ENCODE measurements around the gene PUM2.
"Not testable (repeated sequence)": the region's sequence is repeated elsewhere in the genome, so short reads cannot be mapped to it uniquely, and the experiment has no call there.

Gene PUM2

DNA sequence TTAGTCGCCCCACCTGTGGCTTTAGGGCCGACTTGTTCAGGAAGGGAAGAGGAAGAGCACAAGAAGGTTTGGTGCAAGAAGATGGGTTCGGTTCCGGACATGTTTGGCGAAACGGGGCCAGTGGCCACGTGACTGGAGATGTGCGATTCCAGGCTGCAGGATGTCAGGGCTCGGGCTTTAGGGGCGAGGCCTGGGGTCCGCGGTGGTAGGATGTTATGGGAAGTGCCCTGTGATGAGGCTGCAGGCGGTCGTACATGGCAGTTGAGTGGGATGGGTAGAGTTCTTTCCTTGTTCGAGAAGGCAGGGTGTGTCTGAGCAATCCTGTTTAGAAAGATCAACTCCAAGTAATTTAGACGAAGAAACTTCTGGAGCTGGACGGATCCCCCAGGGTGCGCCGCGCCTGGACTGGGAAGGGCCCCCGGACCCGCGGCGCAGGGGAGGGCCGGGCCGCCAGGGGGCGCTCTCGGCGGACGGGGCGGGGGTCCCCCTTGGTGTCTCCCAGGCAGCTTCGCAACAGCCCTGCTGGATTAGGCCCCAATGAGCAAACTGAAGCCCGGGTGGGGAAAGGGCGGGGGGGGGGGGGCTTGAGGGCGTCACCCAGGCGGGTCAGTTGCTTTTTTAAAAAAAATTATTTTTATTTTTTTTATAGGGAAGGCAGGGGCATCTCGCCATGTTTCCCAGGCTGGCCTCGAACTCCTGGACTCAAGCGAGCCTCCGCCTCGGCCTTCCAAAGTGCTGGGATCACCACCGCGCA, 108.5 kb downstream of the PUM2 start:
- Histone ChIP-seq H3K27ac (no peak overlapping the region), H3K36me3 (peaks cover 10% of the 10 kb centered on the region), H3K4me3 (ENCODE audit: low read depth in 1 of 2, low read length in 1 of 2) (no peak overlapping the region), H3K4me1 (ENCODE audit: control insufficient read depth in 1 of 2, insufficient read depth in 1 of 2, low read depth in 1 of 2, low read length in 1 of 2) (no peaks in the 10 kb centered on the region), H3K9me3 (no peaks in the 10 kb centered on the region), H3K27me3 (peaks cover 17% of the 10 kb centered on the region)
- TF ChIP-seq, protein P1, sequence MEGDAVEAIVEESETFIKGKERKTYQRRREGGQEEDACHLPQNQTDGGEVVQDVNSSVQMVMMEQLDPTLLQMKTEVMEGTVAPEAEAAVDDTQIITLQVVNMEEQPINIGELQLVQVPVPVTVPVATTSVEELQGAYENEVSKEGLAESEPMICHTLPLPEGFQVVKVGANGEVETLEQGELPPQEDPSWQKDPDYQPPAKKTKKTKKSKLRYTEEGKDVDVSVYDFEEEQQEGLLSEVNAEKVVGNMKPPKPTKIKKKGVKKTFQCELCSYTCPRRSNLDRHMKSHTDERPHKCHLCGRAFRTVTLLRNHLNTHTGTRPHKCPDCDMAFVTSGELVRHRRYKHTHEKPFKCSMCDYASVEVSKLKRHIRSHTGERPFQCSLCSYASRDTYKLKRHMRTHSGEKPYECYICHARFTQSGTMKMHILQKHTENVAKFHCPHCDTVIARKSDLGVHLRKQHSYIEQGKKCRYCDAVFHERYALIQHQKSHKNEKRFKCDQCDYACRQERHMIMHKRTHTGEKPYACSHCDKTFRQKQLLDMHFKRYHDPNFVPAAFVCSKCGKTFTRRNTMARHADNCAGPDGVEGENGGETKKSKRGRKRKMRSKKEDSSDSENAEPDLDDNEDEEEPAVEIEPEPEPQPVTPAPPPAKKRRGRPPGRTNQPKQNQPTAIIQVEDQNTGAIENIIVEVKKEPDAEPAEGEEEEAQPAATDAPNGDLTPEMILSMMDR (IDR thresholded peaks at IDR 0.05) = peak; percentile 50

DNA sequence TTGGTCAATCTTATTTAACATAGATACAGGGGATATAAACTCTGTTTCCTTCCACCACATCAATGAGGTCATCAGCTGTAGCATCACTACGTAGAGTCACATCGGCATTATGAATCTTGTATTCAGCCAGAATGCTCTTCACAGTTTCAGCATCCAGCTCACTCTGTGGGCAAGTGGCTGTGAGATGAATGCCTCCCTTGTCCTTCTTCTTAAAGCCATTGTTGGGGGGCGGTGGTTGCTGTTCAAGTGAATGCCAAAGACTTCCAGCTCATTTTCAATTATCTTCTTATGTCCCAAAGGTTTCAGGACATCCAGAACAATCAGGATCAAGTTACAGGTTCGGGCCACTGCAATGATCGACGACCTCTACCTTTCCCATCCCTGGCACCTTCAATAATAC, 110.4 kb downstream of the PUM2 start:
- H3K4me3 ChIP-seq (ENCODE audit: low read depth in 1 of 2, low read length in 1 of 2); H3K4me1 ChIP-seq (ENCODE audit: control insufficient read depth in 1 of 2, insufficient read depth in 1 of 2, low read depth in 1 of 2, low read length in 1 of 2); H3K9me3 ChIP-seq; H3K27ac ChIP-seq; H3K36me3 ChIP-seq: not testable (repeated sequence)
- peaks cover 26% of the 10 kb centered on the region for H3K27me3 ChIP-seq

DNA sequence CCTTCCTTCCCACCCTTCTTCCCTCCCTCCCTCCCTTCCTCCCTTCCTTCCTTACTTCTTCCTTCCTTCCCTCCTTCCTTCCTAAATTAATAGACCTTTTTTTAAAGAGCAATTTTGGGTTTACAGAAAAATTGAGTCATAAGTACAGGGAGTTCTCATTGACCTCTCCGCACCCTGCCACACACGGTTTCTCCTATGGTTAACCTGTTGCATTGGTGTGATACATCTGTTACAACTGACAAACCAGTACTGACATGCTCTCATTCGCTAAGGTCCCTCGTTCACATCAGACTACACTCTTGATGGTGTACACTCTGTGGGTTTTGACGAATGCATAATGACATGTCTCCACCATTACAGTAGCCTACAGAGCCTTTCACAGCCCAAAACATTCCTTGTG, 114.1 kb downstream of the PUM2 start:
- TF ChIP-seq, protein P1 (IDR thresholded peaks at IDR 0.05) = no peak
- Histone ChIP-seq H3K27me3 (peaks cover 12% of the 10 kb centered on the region), H3K4me1 (ENCODE audit: control insufficient read depth in 1 of 2, insufficient read depth in 1 of 2, low read depth in 1 of 2, low read length in 1 of 2) (no peaks in the 10 kb centered on the region), H3K4me3 (ENCODE audit: low read depth in 1 of 2, low read length in 1 of 2) (no peak overlapping the region), H3K27ac (no peak overlapping the region), H3K36me3 (no peaks in the 10 kb centered on the region), H3K9me3 (no peaks in the 10 kb centered on the region)

DNA sequence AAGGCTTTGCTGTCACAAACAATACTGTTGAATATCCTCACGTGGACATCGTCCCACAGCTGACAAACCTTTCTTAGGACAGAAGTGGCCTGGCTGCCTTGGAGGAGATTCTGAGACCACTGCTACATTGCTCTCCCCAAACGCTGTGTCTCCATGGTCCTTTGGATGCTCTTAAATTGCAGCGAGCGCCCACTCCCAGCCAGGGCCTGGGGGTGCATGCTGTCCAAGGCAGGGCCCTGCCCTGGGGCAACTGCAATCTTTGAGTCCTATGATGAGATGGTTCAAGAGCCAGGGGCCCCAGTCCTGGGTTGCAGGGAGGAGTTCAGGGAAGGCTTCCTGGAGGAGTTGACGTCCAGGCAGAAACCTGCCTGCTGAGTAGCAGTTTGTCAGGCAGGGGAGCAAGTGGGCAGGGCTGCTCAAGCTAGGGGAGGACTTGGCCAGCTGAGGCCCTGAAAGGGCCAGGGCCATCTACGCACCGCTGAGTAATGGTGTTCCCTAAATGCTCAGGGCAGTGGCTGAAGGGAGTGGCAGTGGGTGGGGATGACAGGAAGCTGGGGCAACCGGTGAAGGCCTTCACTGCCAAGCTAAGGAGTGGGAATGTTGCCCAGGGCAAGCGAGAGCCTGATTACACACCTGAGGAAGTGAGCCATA, 114.9 kb downstream of the PUM2 start:
- no peak overlapping the region for H3K4me3 ChIP-seq (ENCODE audit: low read depth in 1 of 2, low read length in 1 of 2)
- no peaks in the 10 kb centered on the region for H3K4me1 ChIP-seq (ENCODE audit: control insufficient read depth in 1 of 2, insufficient read depth in 1 of 2, low read depth in 1 of 2, low read length in 1 of 2)
- peaks cover 18% of the 10 kb centered on the region for H3K27me3 ChIP-seq
- H3K27ac ChIP-seq = no peak overlapping the region
- TF ChIP-seq, protein P1 (IDR thresholded peaks at IDR 0.05) = no peak
- H3K36me3 ChIP-seq = no peaks in the 10 kb centered on the region
- H3K9me3 ChIP-seq = no peaks in the 10 kb centered on the region

DNA sequence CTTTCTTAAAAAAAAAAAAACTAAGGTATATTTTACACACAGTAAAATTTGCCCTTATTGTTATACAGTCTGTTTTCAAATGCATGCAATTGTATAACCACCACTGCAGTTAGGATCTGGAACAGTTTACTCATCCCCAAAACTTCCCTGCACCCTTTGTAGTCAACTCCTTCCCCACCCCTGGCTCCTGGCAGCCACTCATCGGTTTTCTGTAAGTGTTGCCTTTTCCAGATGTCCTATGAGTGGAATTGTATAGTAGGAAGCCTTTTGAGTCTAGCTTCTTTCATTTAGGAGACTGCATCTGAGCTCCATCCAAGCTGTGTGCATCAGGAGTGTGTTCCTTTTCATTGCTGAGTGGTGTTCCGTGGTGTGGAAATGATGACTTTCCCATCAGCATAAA, 116.0 kb downstream of the PUM2 start:
- H3K27ac ChIP-seq; H3K9me3 ChIP-seq; H3K4me1 ChIP-seq (ENCODE audit: control insufficient read depth in 1 of 2, insufficient read depth in 1 of 2, low read depth in 1 of 2, low read length in 1 of 2); H3K36me3 ChIP-seq; H3K4me3 ChIP-seq (ENCODE audit: low read depth in 1 of 2, low read length in 1 of 2): not testable (repeated sequence)
- H3K27me3 ChIP-seq = peaks cover 25% of the 10 kb centered on the region

DNA sequence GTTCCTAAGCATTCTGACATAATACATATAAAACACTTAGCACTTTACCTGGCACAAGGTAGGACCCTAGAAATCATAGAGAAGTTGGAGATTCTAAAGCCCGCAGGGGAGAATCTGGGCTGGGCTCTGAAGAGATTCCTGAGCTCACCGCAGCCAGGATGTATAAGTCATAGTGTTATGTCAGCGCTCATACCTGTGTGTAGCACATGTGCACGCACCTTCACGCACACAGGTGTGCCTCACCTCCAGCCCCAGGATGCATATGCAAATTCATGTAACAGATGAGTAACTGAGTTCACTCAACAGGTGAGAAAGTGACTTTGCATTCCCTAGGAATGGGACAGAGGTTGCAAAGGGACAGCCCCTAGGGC, 117.8 kb downstream of the PUM2 start:
- TF ChIP-seq, protein P1 (IDR thresholded peaks at IDR 0.05) = no peak
- no peaks in the 10 kb centered on the region for H3K9me3 ChIP-seq
- H3K27ac ChIP-seq = no peak overlapping the region
- no peaks in the 10 kb centered on the region for H3K4me1 ChIP-seq (ENCODE audit: control insufficient read depth in 1 of 2, insufficient read depth in 1 of 2, low read depth in 1 of 2, low read length in 1 of 2)
- peaks cover 39% of the 10 kb centered on the region for H3K27me3 ChIP-seq
- no peak overlapping the region for H3K4me3 ChIP-seq (ENCODE audit: low read depth in 1 of 2, low read length in 1 of 2)
- H3K36me3 ChIP-seq = no peaks in the 10 kb centered on the region

Data from neutrophil (primary cell).